HS-5 (cell line): ENCODE data around the gene GPD2.
"Not testable (repeated sequence)": the region's sequence is repeated elsewhere in the genome, so short reads cannot be mapped to it uniquely, and the experiment has no call there.

ENCODE experiments used
- DNase-seq: peaks from one replicate; pipeline ENCODE4 v3.0.0-alpha.2; 2012; ENCODE audit warnings: low read depth

Gene GPD2

GRCh38 chr2:156590085-156590739 is 154.0 kb downstream of the GPD2 start:
- DNase-seq: no peak

- no peak for DNase-seq
Measured at GRCh38 chr2:156592809-156593593, 156.8 kb downstream of the GPD2 start.

GRCh38 chr2:156593594-156593921 is 157.4 kb downstream of the GPD2 start:
- no peak for DNase-seq

- DNase-seq: no peak
Measured at GRCh38 chr2:156598563-156598962, 162.4 kb downstream of the GPD2 start.

- no peak for DNase-seq
Measured at GRCh38 chr2:156600196-156600595, 164.0 kb downstream of the GPD2 start.

- no peak for DNase-seq
Measured at GRCh38 chr2:156601855-156602551, 165.8 kb downstream of the GPD2 start.

GRCh38 chr2:156602552-156602933 is 166.4 kb downstream of the GPD2 start:
- DNase-seq: no peak

GRCh38 chr2:156615836-156616322 is 179.7 kb downstream of the GPD2 start:
- DNase-seq: no peak

GRCh38 chr2:156618071-156618470 is 181.9 kb downstream of the GPD2 start:
- DNase-seq: not testable (repeated sequence)

- no peak for DNase-seq
Measured at GRCh38 chr2:156619021-156619539, 182.9 kb downstream of the GPD2 start.

GRCh38 chr2:156622491-156622890 is 186.3 kb downstream of the GPD2 start:
- DNase-seq: no peak

GRCh38 chr2:156625360-156626170 is 189.4 kb downstream of the GPD2 start:
- no peak for DNase-seq

- no peak for DNase-seq
Measured at GRCh38 chr2:156626931-156627330, 190.8 kb downstream of the GPD2 start.

- DNase-seq: no peak
Measured at GRCh38 chr2:156630579-156631337, 194.6 kb downstream of the GPD2 start.

GRCh38 chr2:156635646-156636045 is 199.5 kb downstream of the GPD2 start:
- DNase-seq: no peak
